PFSK-1 (cell line): Measurements from ENCODE around the gene CYP2A7.

Experiments
- FOXP2 ChIP-seq: optimal IDR thresholded peaks from 2 replicates; pipeline ENCODE3; 2011; ENCODE audit warnings: borderline replicate concordance, control low read depth, inconsistent platforms; ENCODE audit not compliant: insufficient read depth; ENCODE audit errors: extremely low read length, extremely low read depth
- POLR2AphosphoS5 ChIP-seq: IDR thresholded peaks from 2 replicates; pipeline ENCODE4 v1.6.1; 2012; ENCODE audit warnings: low read depth, mild to moderate bottlenecking, control low read depth, low read length, moderate library complexity
- SIN3A ChIP-seq: IDR thresholded peaks from 2 replicates; pipeline ENCODE4 v1.6.1; 2012; ENCODE audit warnings: mild to moderate bottlenecking, low read length, moderate library complexity, borderline replicate concordance; ENCODE audit not compliant: insufficient read depth
- TAF1 ChIP-seq: IDR thresholded peaks from 2 replicates; pipeline ENCODE4 v1.6.1; 2012; ENCODE audit warnings: low read length, control low read depth, borderline replicate concordance; ENCODE audit not compliant: insufficient read depth
- TF ChIP-seq, protein P1 (sequence below), 2 experiments: IDR thresholded peaks; 2 replicates each; pipeline versions ENCODE4 v1.6.1 to v1.8.0; 2011 to 2012; ENCODE audit warnings: low read depth in 2 of 2, low read length in 2 of 2, control low read depth in 1 of 2, inconsistent platforms in 1 of 2, mild to moderate bottlenecking in 1 of 2, moderate library complexity in 1 of 2; ENCODE audit not compliant: insufficient read depth in 1 of 2

DNA sequence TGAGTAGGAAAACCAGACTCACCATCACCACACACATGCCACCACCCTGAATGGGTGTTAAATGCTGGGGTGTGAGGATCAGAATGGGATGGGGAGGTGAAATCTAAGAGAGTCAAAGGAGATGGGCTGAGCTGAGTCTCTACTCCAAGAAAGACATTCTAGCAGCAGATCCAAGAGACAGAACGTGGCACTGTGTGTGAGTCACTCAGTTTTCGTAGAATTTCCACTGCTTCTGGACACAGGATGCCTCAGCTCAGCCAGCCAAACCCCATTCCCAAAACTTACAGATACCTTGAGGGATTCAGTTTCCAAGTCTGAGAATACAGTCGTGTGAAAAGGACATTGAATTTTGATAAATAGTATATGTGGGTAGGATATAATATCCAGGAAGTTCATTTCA is 7.3 kb upstream of the CYP2A7 start:
- TF ChIP-seq TAF1 (no peak), SIN3A (no peak), POLR2AphosphoS5 (no peak), FOXP2 (no peak)
- TF ChIP-seq, protein P1, sequence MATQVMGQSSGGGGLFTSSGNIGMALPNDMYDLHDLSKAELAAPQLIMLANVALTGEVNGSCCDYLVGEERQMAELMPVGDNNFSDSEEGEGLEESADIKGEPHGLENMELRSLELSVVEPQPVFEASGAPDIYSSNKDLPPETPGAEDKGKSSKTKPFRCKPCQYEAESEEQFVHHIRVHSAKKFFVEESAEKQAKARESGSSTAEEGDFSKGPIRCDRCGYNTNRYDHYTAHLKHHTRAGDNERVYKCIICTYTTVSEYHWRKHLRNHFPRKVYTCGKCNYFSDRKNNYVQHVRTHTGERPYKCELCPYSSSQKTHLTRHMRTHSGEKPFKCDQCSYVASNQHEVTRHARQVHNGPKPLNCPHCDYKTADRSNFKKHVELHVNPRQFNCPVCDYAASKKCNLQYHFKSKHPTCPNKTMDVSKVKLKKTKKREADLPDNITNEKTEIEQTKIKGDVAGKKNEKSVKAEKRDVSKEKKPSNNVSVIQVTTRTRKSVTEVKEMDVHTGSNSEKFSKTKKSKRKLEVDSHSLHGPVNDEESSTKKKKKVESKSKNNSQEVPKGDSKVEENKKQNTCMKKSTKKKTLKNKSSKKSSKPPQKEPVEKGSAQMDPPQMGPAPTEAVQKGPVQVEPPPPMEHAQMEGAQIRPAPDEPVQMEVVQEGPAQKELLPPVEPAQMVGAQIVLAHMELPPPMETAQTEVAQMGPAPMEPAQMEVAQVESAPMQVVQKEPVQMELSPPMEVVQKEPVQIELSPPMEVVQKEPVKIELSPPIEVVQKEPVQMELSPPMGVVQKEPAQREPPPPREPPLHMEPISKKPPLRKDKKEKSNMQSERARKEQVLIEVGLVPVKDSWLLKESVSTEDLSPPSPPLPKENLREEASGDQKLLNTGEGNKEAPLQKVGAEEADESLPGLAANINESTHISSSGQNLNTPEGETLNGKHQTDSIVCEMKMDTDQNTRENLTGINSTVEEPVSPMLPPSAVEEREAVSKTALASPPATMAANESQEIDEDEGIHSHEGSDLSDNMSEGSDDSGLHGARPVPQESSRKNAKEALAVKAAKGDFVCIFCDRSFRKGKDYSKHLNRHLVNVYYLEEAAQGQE (IDR thresholded peaks at IDR 0.05; ENCODE audit: insufficient read depth in 1 of 2, low read depth in 2 of 2, low read length in 2 of 2): no peak
